ENCODE results near the gene NECTIN4.

- TF ChIP-seq CTCF (IDR thresholded peaks at IDR 0.05 in 4 of 5, conservative IDR thresholded peaks at IDR 0.05 in 1 of 5) = no peak
- no peak for TF ChIP-seq POLR2A (IDR thresholded peaks at IDR 0.05)
Measured at GRCh38 chr1:161092621-161093028, 3.3 kb upstream of the NECTIN4 start.

All from gastrocnemius medialis (tissue), 4 donors.